HepG2 (cell line): ENCODE results near the gene GPR25.

Experiments used
- ARNT ChIP-seq: fragments of 450-650 bp; IDR thresholded peaks from 2 replicates; pipeline ENCODE4 v1.6.1; 2017
- TCF7L2 ChIP-seq: IDR thresholded peaks from 2 replicates; pipeline ENCODE4 v1.6.1; 2011; ENCODE audit warnings: mild to moderate bottlenecking, low read depth, low read length, moderate library complexity
- ZMYM3 ChIP-seq: sonication (generic); formaldehyde crosslinking; IDR thresholded peaks from 2 replicates; pipeline ENCODE4 v1.5.1; 2020; ENCODE audit warnings: mild to moderate bottlenecking, missing genetic modification reagents
- ZNF274 ChIP-seq: sonication (generic); formaldehyde crosslinking; IDR thresholded peaks from 2 replicates; pipeline ENCODE4 v1.5.1; 2020; ENCODE audit warnings: mild to moderate bottlenecking, missing genetic modification reagents
- ZNF317 ChIP-seq: sonication (generic); formaldehyde crosslinking; IDR thresholded peaks from 2 replicates; pipeline ENCODE4 v1.5.0; 2020; ENCODE audit warnings: mild to moderate bottlenecking, missing genetic modification reagents
- TF ChIP-seq, protein P1 (sequence below): IDR thresholded peaks from 2 replicates; pipeline ENCODE4 v1.6.1; 2016

DNA sequence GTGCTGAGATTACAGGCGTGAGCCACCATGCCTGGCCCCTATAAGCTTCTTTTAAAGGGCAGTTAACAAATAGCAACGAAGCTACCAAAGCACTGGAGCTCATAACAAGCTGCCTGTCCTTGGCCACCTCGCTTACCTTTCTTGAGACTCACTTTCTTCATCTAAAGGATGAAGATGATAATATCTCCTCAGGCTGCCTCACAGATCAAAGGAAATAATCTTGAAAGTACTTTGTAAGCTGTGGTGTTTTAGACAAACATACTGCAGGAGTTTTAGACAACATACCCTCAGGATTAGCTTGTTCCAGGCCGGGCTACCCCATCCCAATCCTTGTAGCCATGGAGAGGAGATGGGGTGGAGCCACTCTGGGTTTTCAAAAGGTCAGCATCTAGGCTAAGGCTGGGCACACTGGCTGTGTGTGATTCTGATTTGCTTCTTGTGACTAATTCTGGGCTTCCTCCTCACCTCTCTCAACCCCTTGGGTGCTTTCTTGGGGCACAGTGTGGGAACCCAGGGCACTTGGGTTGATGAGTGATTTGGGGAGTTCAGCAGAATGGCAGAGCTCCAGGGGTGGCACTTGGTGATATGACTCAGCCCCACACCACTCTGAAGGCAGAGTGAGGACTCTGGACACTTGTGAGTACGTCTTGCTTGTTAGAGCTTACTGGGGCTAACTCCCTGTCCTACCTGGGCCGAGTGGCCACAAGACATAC is 5.2 kb downstream of the GPR25 start:
- TF ChIP-seq ZNF274 (CRISPR knock-in tag) (no peak), ZNF317 (CRISPR knock-in tag) (no peak), ARNT (no peak), ZMYM3 (CRISPR knock-in tag) (no peak), TCF7L2 (no peak)
- TF ChIP-seq, protein P1, sequence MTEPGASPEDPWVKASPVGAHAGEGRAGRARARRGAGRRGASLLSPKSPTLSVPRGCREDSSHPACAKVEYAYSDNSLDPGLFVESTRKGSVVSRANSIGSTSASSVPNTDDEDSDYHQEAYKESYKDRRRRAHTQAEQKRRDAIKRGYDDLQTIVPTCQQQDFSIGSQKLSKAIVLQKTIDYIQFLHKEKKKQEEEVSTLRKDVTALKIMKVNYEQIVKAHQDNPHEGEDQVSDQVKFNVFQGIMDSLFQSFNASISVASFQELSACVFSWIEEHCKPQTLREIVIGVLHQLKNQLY = no peak
